Measurements from ENCODE around the gene ADRA1B.

DNA sequence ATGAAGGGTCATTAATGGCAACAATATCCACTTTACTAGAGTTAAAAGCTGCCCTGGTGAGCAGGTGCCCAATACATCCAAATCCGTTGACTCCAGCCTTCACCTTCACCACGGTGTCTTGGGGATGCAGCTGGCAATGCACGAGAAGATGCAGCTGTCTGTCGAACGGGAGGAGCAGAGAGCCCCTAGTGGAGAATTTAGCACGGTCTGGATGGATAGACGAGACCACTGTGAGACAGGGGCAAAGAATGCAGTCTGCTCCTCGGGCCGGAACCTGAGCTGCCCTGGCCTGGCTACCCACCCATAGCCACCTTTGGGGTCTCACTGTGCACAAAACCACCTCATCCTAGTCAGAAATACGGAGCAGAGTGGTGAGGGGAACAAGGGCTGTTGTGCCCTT, 35.1 kb downstream of the ADRA1B start:
- no peak for TF ChIP-seq YY1 (IDR thresholded peaks at IDR 0.05; ENCODE audit: insufficient read depth, insufficient read length)
- TF ChIP-seq ZNF274 (IDR thresholded peaks at IDR 0.05; ENCODE audit: low read depth, low read length): no peak
- TF ChIP-seq SUZ12 (IDR thresholded peaks at IDR 0.05; ENCODE audit: extremely low read depth, insufficient read depth, insufficient read length): no peak
